ENCODE results near the gene ATG4D.

DNA sequence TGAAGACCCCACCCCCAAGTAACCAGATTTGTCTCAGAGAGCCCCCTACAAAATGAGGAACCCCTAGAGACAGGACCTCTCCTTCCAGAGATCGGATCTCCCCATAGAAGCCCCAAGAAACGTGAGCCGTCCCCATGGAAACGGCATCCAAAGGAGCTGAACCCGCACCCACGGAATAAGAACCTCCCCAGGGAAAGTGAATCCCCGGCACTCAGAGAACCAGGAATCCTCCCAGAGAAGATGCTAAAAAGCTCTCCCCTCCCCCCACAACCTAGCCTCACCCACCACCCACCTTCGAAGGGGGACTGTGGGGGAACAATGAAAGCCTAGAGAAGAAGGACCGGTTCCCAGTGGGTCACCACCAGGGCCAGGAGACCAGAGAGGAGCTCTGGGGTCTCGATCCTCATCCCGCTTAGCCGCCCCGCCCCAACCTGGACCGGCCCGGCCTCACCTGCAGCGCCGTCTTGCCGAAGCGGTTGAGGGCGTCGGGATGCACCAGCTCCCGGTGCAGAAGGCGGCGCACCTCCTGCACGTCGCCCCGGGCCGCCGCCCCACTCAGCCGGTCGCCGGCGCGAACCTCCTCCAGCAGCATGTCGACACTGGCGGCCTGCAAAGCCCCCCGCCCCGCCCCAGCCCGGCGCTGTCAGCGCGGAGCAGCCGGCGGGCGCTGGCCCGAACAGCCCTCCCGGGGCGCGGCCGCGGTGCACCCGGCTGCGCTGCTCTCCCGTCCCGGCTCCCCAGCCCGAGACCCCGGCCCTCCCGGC lies 24.5 kb downstream of the ATG4D start:
- TF ChIP-seq, protein P1, sequence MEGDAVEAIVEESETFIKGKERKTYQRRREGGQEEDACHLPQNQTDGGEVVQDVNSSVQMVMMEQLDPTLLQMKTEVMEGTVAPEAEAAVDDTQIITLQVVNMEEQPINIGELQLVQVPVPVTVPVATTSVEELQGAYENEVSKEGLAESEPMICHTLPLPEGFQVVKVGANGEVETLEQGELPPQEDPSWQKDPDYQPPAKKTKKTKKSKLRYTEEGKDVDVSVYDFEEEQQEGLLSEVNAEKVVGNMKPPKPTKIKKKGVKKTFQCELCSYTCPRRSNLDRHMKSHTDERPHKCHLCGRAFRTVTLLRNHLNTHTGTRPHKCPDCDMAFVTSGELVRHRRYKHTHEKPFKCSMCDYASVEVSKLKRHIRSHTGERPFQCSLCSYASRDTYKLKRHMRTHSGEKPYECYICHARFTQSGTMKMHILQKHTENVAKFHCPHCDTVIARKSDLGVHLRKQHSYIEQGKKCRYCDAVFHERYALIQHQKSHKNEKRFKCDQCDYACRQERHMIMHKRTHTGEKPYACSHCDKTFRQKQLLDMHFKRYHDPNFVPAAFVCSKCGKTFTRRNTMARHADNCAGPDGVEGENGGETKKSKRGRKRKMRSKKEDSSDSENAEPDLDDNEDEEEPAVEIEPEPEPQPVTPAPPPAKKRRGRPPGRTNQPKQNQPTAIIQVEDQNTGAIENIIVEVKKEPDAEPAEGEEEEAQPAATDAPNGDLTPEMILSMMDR (IDR thresholded peaks at IDR 0.05) = no peak
- TF ChIP-seq POLR2A (IDR thresholded peaks at IDR 0.05) = no peak

All from transverse colon (tissue), 3 donors.